ENCODE measurements around the gene CDK19.
A peak's percentile ranks its signal among the peaks of the same experiment; 100 is the strongest.
"Not testable (repeated sequence)": the region's sequence is repeated elsewhere in the genome, so short reads cannot be mapped to it uniquely, and the experiment has no call there.

CDK19 gene

DNA sequence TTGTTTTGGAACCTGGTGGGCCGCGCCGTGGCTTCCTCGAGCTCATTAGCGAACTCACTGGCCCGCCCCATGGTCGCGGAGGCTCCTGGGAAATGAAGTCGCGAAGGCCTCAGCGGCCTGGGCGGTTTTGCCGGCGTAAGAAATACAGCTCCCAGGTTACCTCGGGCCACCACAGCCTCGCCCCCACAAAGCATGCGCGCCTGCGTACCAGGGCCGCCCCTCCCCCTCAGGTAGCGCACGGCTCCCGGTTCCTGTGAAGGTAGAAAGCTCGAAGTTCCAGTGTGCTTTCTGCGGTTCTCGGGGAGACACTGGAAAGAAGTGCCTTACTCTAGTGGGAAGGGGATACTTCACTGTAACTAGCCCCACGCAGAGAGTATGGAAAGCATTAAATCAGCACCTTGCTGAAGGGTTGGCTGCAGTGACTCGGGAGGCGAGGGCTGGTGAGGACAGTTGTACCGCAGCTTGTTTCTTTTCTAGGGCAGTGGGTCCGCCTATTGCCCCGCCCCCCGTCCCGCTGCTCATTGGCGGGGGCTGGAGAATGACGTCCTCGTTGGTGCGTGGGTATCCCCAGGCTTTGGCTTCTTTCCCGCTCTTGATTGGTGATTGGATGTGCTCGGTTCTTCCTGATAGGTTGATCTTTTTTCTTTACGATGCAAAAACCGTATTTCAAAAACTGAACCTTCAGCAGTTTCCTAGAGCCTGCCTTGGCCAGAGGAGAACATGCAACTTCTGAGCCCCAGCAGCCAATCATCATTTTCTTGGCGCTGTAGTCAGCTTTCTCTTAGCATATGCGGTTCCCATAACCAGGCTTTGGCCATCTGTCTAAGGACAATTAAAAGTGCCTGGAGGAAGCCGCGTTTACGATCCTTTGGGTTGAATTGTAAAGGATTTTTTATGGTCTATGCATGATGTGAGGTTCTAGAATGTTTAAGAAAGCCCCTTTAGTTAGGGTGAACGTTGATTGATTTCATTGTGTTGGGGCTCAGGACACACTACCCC lies at the start of gene CDK19:
Gene CDK19 (minus strand): TSS at position 59 of the 999 bp plus-strand sequence. CDS start 333 bp downstream, outside the sequence.
- peak; percentile 98 for DNase-seq

DNA sequence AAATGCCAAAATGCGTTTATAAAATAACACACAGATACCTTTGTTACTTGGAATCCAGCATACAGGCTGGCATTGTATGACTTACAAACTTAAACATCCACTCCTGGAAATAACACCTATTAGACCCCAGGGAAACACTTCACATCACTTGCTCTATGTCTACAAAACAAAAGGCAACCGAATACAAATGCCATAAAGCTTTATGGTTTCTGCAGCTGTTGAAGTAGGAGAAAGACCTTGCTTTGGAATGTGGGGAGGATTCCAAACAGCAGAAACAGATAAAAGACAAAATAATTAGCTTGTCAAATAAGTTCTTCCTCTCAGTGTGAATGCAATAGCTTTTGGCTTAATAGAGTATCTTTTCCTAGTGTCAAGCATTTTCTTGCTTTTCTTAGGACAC lies 49.6 kb upstream of the CDK19 start:
- DNase-seq: no peak

DNA sequence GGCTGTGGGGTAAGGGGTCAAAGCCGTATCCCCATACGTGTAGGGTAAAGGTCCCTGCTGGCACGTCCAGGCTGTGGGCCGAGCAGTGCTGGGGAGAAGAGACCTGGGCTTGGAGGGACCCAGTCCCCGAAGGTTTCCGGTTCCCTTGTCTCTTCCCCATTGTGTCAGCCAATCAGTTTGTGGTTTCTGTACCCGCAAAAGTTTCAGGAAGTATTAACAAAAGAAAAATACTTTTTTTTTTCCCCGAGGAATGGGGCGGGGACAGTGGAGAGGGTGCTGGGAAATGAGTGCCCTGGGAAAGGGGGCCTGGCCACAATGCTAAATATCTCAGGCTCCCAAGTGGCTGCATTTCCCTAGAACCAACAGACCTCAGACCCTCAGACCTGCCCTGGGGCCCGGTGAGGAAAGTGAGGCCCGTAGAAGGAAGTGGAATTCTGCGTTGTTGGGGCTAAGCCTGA lies 44.1 kb upstream of the CDK19 start:
- DNase-seq: no peak

DNA sequence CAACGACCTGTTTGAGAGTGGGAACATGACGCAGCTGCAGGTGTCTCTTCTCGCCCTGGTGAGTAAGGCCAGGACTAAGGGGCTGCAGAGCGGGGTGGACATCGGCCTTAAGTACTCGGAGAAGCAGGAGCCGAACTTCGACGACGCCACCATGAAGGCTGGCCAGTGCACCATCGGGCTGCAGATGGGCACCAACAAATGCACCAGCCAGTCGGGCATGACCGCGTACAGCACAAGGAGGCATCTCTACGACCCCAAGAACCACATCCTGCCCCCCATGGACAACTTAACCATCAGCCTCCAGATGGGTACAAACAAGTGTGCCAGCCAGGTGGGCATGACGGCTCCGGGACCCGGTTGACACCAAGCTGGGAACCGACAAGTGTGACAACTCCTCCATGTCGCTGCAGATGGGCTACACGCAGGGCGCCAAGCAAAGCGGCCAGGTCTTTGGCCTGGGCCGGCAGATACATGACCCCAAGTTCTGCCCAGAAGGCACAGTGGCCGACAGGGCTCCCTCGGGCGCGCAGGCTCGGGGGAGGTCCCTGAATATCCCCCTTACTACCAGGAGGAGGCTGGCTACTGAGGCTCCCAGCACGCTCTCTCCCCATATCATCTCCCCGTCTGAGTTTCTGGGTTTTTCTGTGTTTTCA lies 43.4 kb upstream of the CDK19 start:
- DNase-seq: no peak

DNA sequence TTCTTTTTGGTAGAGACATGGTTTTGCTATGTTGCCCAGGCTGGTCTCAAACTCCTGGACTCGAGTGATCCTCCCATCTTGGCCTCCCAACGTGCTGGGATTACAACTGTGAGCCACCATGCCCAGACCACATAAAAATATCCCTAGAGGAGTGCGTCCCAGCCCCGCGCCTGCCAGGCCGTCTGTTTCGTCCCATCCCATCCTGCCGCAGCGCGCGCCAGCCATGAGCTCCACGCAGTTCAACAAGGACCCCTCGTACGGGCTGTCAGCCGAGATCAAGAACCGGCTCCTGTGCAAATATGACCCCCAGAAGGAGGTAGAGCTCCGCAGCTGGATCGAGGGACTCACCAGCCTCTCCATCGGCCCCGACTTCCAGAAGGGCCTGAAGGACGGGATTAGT lies 42.7 kb upstream of the CDK19 start:
- DNase-seq: no peak

DNA sequence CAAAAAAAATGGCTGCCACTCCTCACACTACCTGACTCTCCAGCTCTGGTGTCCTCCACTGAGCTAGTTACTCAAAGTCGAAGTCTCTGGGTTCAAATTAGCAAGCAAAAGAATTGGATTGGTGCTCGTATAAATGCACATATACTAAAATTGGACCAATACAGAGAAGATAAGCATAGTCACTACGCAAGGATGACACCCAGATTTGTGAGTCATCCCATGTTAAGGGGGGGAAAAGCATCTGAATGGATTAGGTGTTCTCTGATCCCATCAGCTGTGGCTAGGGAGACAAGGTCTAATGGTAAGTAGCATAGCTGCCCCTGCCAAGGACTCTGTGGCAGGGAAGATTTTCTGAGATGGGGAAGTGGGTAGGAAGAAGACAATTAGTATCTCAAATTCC lies 41.0 kb upstream of the CDK19 start:
- no peak for DNase-seq

DNA sequence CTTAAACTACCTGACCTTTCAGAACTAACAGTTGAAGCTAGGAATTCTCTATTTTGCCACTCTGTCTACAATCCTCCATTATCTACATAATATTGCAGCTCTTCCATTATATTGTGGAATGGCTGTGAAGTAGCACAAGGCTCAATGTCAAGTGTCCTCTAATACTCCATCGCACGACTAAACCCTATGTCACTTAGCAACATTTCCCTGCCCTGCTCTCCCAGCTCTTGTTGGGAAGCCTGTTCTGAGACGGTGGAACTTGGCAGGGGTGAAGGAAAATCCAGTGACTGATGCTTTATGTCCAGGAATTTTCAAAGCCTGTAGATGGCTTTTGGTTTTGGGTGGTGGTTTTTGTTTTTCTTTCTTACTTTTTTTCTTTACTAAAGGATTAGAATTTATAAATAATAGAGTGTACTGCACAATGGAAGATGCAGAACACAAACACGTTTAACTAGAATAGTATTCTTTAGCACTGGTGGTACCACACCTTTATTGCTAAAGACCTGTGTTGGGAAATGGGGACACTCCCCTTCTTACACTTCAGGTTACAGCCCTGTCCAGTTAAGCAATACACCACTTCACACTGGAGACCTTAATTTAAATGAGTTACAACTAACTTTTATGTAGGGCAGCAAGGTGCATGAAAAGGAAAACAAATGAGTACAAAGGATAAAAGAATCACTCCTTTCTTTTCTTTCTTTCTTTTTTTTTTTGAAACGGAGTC lies 38.6 kb upstream of the CDK19 start:
- DNase-seq: no peak

DNA sequence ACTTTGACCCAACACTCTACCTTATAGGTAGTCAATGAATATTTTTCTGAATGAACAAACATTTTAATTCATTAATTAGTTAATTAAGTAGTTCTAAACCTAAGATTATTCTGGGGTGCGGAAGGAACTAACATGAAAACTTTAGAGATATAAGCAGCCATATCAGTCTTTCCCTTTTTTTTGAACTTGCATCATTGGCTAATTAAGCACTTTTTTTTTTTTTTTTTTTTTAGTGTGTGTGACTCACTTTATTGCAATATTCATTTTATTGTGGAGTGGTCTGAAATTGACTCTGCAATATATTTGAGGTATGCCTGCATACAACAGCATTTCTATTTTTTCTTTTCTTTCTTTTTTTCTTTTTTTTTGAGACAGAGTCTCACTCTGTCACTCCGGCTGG lies 37.5 kb upstream of the CDK19 start:
- DNase-seq: no peak

DNA sequence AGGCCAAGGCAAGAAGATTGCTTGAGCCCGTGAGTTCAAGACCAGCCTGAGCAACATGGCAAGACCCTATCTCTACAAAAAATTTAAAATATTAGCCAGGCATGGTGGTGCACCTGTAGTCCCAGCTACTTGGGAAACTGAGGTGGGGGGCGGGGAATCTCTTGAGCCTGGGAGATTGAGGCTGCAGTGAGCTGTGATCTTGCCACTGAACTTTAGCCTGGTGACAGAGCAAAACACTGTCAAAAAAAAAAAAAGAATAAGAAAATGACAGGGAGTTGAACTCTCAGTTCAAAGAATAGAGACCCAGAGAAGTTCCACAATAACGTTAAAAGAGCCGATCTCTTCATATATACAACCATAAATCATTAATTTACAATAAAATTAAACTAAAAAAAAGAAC lies 34.5 kb upstream of the CDK19 start:
- DNase-seq: no peak

DNA sequence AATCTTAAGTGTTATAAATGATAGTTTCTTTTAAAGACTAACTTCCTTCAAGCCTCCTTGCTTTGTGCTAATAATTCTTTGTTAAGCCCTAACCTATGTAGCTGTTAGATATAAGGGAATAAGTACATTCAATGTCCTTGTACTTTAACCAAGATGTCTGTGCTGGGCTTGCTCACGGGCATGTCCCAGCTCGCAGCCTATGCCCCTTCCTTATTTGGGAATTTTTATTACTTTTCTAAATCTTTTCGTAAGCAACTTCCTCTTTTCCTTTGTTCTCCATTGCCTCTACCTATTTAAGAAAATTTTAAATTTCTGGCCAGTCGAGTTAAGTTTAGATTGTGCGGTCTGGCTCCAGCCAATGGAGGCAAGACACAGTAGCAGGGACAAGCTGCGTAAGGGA lies 26.0 kb upstream of the CDK19 start:
- DNase-seq: no peak

DNA sequence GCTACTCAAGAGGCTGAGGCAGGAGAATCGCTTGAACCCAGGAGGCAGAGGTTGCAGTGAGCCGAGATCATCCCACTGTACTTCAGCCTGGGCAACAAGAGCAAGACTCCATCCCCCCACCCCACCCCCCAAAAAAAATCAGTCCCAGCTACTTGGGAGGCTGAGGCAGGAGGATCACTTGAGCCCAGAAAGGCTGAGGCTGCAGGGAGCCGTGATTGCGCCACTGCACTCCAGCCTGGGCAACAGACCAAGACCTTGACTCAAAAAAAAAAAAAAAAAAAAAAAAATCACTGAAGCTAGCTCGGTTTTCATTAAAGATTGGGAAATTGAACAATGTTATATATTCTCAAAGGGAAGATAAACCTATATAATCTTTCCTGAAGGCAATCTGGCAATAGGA lies 20.5 kb upstream of the CDK19 start:
- not testable (repeated sequence) for DNase-seq

DNA sequence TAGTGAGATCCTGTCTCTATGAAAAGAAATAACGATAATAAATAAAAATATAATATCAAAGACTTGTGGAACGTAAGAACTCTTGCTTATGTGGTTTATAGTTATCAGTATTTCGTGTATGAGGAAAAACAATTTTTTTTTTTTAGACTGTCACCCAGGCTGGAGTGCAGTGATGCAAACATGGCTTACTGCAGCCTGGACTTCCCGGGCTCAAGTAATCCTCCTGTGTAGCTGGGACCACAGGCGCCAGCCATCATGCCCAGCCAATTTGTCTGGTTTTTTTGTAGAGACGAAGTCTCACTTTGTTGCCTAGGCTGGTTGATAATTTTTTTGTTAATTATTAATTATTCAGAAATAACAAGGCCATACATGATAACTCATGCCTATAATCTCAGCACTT lies 18.6 kb upstream of the CDK19 start:
- DNase-seq: no peak

DNA sequence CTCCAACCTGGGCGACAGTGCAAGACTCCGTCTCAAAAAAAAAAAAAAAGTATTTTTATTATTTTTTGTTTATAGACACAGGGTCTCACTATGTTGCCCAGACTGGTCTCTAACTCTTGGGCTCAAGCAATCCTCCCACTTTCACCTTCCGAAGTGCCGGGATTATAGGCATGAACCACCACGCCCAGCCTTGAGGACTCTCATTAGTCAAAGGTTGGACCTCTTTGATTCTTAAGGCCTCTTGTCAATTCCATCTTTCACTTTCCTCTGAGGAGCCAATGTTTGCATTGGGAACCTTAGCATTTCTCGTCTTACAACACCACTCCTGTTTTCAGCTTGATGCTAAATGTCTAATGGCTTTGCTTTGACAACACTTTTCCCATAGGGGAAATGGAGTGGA lies 16.1 kb upstream of the CDK19 start:
- DNase-seq: no peak

DNA sequence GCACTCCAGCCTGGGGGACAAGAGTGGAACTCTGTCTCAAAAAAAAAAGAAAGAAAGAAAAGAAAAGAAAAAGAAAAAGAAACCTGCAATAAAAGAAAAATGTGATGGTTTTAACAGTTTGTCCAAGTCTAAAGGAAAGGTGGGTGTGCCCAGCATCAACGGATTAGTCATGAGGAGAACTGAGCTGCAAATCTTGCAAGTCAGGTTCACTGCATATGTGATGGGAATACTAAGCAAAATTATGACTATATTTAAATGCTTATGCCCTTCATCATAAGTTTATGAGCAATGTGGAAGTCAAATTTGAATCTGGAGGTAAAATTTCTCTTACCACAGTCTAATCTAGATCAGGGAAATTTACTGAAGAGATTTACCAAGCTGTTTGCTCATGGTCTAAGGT lies 13.1 kb upstream of the CDK19 start:
- no peak for DNase-seq

DNA sequence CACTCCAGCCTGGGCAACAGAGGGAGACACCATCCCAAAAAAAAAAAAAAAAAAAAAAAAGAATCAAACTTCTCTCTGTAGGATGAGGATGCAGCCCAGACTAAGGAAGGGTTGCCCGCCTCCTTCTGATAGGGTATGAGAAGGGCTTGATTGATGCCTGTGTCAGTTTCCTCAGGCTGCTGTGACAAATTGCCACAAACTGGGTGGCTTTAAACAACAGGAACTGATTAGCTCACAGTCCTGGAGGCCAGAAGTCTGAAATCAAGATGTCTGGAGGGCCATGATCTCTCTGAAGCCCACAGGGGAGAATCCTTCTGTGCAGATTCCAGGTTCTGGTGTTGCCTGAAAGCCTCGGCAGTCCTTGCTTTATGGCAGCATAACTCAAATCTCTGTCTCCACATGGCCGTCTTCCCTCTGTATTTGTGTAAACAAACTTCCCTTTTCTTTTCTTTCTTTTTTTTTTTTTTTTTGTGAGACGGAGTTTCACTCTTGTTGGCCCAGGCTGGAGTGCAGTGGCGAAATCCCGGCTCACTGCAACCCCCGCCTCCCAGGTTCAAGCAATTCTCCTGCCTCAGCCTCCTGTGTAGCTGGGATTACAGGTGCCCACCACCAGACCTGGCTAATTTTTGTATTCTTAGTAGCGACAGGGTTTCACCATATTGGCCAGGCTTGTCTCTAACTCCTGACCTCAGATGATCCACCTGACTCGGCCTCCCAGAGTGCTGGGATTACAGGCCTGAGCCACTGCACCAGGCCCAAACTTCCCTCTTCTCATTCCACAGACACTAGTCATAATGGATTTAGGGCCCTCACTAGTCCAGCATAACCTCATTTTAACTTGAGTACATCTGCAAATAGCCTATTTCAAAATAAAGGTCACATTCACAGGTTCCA lies 11.2 kb upstream of the CDK19 start:
- no peak for DNase-seq

DNA sequence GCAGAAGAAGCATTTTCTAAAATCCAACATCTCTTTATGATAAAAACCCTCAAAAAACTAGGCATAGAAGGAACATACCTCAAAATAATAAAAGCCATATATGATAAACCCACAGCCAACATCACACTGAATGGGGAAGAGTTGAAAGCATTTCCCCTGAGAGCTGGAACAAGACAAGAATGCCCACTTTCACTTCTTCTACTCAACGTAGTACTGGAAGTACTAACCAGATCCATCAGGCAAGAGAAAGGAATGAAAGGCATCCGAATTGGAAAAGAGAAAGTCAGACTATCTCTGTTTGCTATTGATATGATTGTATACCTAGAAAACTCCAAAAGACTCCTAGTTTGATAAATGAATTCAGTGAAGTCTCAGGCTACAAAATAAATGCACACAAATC lies 7.9 kb upstream of the CDK19 start:
- no peak for DNase-seq

DNA sequence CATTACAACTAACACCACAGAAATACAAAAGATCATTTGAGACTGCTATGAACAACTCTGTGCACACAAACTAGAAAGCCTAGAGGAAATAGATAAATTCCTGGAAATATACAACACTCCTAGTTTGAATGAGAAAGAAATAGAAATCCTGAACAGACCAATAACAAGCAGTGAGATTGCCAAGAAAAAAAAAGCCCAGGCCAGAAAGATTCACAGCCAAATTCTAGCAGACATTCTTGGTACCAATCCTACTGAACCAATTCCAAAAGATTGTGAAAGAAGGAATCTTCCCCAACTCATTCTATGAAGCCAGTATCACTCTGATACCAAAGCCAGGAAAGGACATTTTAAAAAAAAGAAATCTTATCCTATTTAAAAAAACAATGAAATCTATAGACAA lies 7.0 kb upstream of the CDK19 start:
- DNase-seq: no peak

DNA sequence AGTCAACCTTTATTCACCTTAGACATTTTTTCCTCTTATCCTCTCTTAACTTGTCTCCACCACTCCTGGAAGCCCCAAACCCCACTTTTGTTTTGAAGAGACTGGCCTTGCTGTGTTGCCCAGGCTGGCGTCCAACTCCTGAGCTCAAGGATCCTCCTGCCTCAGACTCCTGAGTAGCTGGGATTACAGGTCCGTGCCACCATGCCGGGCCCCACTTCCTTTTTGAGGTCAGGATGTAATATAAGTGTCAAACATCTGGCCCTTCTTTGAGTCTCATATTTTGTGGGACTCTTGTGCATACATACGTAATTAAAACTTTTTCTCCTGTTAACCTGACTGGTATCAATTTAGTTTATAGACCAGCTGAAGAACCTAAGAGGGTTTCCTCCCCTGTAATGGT lies 1.4 kb upstream of the CDK19 start:
- DNase-seq: no peak

DNA sequence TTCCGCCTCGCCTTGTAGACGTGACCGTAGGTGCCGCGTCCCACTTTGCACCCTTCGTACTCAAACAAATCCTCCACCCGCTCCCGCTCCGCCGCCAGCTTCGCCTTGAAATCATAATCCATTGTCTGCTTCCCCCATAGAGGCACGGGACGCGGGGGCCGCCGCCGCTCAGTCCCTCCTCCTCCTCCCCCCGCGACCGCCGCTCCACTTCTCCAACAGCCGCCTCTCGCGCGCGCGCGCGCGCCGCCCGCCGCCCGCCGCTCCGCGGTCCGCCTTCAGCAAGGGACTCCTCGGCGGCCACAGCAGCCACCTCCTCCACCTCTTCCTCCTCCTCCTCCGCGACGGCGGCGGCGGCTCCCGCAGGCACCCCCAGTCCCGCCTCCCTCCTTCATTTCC lies 256 bp downstream of the CDK19 start:
- no peak for DNase-seq

DNA sequence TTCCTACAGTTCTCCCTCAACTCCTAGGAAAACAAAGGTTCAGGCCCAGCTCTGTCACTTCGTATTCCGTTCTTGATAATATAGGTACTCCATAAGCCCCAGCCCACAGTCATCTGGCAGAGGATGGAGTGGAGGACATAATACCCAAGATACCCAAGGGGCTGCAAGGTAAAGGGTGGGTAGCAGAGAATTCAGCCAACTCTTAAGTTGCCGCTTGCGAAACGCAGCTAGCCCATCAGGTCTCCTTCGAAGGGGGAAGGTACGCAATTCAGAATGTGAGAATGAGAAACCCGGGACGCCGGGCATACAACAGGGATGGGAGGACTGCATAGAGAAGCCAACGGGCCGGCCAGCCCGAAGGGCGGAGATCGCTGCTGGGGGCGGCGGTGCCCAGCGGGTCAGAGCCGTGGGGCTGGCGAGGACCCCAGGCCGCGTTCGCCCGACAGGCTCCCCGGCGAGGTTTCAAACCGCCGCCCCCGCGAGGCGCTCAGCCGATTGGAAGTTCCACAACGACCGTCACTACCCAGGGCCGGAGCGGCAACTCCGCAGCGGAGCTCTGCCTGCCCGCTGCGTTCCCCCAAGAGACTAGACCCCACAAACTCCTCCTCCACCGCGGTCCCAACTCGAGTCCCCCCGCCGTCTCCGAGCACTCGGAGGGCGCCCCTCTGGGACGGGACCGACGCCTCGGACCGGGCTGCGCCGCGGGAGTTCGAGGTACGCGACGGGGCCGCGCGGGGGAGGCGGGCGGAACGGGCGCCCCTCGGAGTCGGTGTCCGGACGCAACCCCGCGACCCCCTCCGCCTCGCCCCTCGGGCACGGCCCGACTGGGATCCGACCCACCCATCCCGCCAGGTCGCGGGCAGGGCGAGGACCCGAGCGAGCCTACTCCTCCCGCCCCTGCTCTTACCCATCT lies 911 bp downstream of the CDK19 start:
- peak in 1 of 2 experiments; percentile 39 for DNase-seq
